ENCODE measurements around the gene SCN10A. TPM values are rescaled to one million over a fixed set of nuclear protein-coding genes. Genes with fewer than 3 reads are reported as not detected.
A peak's percentile ranks its signal among the peaks of the same experiment; 100 is the strongest.

The SCN10A gene
- total and polyA plus RNA-seq, 2 experiments from 2014 or later, result 0.03 TPM; not detected in 1

DNA sequence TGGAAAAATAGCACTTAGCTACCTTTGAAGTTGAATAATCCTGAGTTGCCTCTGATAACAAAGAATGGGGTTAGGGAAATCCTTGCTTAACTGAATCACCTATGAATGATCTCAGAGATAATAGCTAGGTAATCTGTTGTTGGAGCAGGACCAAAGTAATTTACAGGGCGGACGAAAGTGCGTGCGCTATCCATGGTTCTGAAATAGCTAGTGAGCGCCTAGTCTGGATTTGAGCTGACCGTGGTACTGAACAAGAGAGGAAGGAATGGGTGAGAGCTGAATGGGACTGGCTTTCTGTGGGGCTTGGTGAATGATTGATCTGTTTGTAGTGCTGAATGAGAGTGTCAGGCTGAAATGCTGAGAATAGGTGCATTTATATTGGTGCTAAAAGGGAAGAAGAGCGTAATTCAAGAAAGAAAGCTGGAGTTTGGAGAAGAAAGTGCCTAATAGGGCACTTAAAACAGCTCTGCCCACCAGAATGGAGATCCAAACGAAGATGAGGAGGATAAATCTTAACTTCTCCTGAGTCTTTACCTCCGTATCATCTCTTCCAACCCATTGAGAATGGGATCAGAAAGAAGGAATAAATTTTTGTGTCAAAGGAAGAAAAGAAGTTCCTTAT, 10.1 kb downstream of the SCN10A start:
- no peak for TF ChIP-seq EZH2 (IDR thresholded peaks at IDR 0.05; ENCODE audit: low read depth, unreplicated experiment)
- no peak for TF ChIP-seq POLR2AphosphoS5 (IDR thresholded peaks at IDR 0.05; ENCODE audit: low read depth)
- TF ChIP-seq, protein P1, sequence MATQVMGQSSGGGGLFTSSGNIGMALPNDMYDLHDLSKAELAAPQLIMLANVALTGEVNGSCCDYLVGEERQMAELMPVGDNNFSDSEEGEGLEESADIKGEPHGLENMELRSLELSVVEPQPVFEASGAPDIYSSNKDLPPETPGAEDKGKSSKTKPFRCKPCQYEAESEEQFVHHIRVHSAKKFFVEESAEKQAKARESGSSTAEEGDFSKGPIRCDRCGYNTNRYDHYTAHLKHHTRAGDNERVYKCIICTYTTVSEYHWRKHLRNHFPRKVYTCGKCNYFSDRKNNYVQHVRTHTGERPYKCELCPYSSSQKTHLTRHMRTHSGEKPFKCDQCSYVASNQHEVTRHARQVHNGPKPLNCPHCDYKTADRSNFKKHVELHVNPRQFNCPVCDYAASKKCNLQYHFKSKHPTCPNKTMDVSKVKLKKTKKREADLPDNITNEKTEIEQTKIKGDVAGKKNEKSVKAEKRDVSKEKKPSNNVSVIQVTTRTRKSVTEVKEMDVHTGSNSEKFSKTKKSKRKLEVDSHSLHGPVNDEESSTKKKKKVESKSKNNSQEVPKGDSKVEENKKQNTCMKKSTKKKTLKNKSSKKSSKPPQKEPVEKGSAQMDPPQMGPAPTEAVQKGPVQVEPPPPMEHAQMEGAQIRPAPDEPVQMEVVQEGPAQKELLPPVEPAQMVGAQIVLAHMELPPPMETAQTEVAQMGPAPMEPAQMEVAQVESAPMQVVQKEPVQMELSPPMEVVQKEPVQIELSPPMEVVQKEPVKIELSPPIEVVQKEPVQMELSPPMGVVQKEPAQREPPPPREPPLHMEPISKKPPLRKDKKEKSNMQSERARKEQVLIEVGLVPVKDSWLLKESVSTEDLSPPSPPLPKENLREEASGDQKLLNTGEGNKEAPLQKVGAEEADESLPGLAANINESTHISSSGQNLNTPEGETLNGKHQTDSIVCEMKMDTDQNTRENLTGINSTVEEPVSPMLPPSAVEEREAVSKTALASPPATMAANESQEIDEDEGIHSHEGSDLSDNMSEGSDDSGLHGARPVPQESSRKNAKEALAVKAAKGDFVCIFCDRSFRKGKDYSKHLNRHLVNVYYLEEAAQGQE (IDR thresholded peaks at IDR 0.05; ENCODE audit: unreplicated experiment), result peak; percentile 99
- peak; percentile 86; the same call in 1 of the 2 replicates for TF ChIP-seq ZNF114 (CRISPR knock-in tag; IDR thresholded peaks at IDR 0.05)
- DNase-seq (ENCODE audit: low spot score) (peak; percentile 95), ATAC-seq (peak; percentile 96)
- peaks cover 15% of the 10 kb centered on the region; the same call in 1 of the 2 replicates for H3K9me2 ChIP-seq (ENCODE audit: insufficient read depth)
- peaks cover 2% of the 10 kb centered on the region for H3K27me3 Mint-ChIP-seq (ENCODE audit: insufficient read depth, low read depth, poor library complexity)
- H3K27ac ChIP-seq (ENCODE audit: low read depth), result no peak overlapping the region
- H3K4me3 ChIP-seq, result no peak overlapping the region
- H2AFZ ChIP-seq, result no peak overlapping the region
- no peaks in the 10 kb centered on the region for H3F3A ChIP-seq (replicated peaks; ENCODE audit: low read depth)
- no peak overlapping the region for H3K27ac Mint-ChIP-seq
- H3K27me3 ChIP-seq (ENCODE audit: insufficient read depth), result no peaks in the 10 kb centered on the region
- H4K20me1 ChIP-seq (replicated peaks; ENCODE audit: insufficient read depth), result no peaks in the 10 kb centered on the region
- H3K79me2 ChIP-seq (replicated peaks; ENCODE audit: insufficient read depth), result no peaks in the 10 kb centered on the region
- H3K4me2 ChIP-seq, result no peak overlapping the region
- no peaks in the 10 kb centered on the region for H3K36me3 Mint-ChIP-seq (ENCODE audit: low read depth)
- H3K4me3 Mint-ChIP-seq, result no peak overlapping the region
- H3K4me1 ChIP-seq (ENCODE audit: insufficient read depth), result 0 out of 2 replicates have a peak, but pooled peaks cover under 1% of the 10 kb centered on the region
- no peaks in the 10 kb centered on the region for H3K9me3 Mint-ChIP-seq
- no peaks in the 10 kb centered on the region for H3K36me3 ChIP-seq (ENCODE audit: insufficient read depth)
- peaks cover 4% of the 10 kb centered on the region; the same call in 2 of the 3 replicates for H3K4me1 Mint-ChIP-seq

DNA sequence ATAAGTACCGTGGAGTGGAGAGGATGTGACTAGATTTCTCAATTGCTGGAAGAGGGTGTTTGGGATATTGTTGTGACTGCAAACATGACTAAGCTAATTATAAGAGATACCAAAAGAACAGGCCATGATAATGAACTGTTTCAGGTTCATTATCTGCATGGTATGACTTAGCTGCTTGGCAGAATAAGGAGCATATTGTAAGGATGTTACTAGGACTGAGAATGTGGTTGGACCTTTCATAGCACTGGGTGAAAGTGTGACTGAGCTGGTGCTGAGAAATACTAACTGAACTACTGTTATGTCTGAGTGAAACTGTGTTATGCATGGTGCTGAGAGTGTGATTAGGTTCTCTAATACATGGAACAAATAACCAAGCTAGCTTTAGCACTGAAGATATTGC, 11.0 kb downstream of the SCN10A start:
- Histone ChIP-seq H3K4me3 (no peak overlapping the region), H3K36me3 (ENCODE audit: insufficient read depth) (no peaks in the 10 kb centered on the region), H3F3A (replicated peaks; ENCODE audit: low read depth) (no peaks in the 10 kb centered on the region), H3K4me1 (ENCODE audit: insufficient read depth) (0 out of 2 replicates have a peak, but pooled peaks cover 4% of the 10 kb centered on the region), H2AFZ (no peak overlapping the region), H3K27me3 (ENCODE audit: insufficient read depth) (no peaks in the 10 kb centered on the region), H3K9me2 (ENCODE audit: insufficient read depth) (peaks cover 16% of the 10 kb centered on the region), H3K27ac (ENCODE audit: low read depth) (no peak overlapping the region), H4K20me1 (replicated peaks; ENCODE audit: insufficient read depth) (no peaks in the 10 kb centered on the region), H3K79me2 (replicated peaks; ENCODE audit: insufficient read depth) (no peaks in the 10 kb centered on the region), H3K4me2 (no peak overlapping the region)
- DNase-seq (ENCODE audit: low spot score) (no peak), ATAC-seq (no peak)
- Mint-ChIP-seq H3K27me3 (ENCODE audit: insufficient read depth, low read depth, poor library complexity) (peaks cover 2% of the 10 kb centered on the region), H3K4me1 (peaks cover 7% of the 10 kb centered on the region; the same call in 2 of the 3 replicates), H3K9me3 (no peaks in the 10 kb centered on the region), H3K27ac (no peak overlapping the region), H3K4me3 (no peak overlapping the region), H3K36me3 (ENCODE audit: low read depth) (no peaks in the 10 kb centered on the region)
- TF ChIP-seq EZH2phosphoT487 (IDR thresholded peaks at IDR 0.05; ENCODE audit: unreplicated experiment) (no peak), JUNB (IDR thresholded peaks at IDR 0.05; ENCODE audit: unreplicated experiment) (no peak), NANOG (IDR thresholded peaks at IDR 0.05; ENCODE audit: borderline replicate concordance) (no peak)
- TF ChIP-seq, protein P2, sequence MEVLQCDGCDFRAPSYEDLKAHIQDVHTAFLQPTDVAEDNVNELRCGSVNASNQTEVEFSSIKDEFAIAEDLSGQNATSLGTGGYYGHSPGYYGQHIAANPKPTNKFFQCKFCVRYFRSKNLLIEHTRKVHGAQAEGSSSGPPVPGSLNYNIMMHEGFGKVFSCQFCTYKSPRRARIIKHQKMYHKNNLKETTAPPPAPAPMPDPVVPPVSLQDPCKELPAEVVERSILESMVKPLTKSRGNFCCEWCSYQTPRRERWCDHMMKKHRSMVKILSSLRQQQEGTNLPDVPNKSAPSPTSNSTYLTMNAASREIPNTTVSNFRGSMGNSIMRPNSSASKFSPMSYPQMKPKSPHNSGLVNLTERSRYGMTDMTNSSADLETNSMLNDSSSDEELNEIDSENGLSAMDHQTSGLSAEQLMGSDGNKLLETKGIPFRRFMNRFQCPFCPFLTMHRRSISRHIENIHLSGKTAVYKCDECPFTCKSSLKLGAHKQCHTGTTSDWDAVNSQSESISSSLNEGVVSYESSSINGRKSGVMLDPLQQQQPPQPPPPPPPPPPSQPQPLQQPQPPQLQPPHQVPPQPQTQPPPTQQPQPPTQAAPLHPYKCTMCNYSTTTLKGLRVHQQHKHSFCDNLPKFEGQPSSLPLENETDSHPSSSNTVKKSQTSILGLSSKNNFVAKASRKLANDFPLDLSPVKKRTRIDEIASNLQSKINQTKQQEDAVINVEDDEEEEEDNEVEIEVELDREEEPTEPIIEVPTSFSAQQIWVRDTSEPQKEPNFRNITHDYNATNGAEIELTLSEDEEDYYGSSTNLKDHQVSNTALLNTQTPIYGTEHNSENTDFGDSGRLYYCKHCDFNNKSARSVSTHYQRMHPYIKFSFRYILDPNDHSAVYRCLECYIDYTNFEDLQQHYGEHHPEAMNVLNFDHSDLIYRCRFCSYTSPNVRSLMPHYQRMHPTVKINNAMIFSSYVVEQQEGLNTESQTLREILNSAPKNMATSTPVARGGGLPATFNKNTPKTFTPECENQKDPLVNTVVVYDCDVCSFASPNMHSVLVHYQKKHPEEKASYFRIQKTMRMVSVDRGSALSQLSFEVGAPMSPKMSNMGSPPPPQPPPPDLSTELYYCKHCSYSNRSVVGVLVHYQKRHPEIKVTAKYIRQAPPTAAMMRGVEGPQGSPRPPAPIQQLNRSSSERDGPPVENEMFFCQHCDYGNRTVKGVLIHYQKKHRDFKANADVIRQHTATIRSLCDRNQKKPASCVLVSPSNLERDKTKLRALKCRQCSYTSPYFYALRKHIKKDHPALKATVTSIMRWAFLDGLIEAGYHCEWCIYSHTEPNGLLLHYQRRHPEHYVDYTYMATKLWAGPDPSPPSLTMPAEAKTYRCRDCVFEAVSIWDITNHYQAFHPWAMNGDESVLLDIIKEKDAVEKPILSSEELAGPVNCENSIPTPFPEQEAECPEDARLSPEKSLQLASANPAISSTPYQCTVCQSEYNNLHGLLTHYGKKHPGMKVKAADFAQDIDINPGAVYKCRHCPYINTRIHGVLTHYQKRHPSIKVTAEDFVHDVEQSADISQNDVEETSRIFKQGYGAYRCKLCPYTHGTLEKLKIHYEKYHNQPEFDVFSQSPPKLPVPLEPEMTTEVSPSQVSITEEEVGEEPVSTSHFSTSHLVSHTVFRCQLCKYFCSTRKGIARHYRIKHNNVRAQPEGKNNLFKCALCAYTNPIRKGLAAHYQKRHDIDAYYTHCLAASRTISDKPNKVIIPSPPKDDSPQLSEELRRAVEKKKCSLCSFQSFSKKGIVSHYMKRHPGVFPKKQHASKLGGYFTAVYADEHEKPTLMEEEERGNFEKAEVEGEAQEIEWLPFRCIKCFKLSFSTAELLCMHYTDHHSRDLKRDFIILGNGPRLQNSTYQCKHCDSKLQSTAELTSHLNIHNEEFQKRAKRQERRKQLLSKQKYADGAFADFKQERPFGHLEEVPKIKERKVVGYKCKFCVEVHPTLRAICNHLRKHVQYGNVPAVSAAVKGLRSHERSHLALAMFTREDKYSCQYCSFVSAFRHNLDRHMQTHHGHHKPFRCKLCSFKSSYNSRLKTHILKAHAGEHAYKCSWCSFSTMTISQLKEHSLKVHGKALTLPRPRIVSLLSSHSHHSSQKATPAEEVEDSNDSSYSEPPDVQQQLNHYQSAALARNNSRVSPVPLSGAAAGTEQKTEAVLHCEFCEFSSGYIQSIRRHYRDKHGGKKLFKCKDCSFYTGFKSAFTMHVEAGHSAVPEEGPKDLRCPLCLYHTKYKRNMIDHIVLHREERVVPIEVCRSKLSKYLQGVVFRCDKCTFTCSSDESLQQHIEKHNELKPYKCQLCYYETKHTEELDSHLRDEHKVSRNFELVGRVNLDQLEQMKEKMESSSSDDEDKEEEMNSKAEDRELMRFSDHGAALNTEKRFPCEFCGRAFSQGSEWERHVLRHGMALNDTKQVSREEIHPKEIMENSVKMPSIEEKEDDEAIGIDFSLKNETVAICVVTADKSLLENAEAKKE (CRISPR knock-in tag; IDR thresholded peaks at IDR 0.05), result no peak
